Measurements from ENCODE around the gene ACAP2.
"Not testable (repeated sequence)": the region's sequence is repeated elsewhere in the genome, so short reads cannot be mapped to it uniquely, and the experiment has no call there.

The ACAP2 gene
- 86.3 to 186 reads per million in 2 experiments for total RNA-seq

GRCh38 chr3:195442573-195443390, at the start of gene ACAP2:
Gene ACAP2, minus strand, starts transcription at chr3:195443020. Its CDS starts 173 bp downstream, at chr3:195442847.
- DNase-seq (ENCODE audit: low read depth): peak; percentile 97

GRCh38 chr3:195475614-195476013, 32.8 kb upstream of the ACAP2 start:
- no peak for DNase-seq (ENCODE audit: low read depth)

GRCh38 chr3:195475116-195475515, 32.3 kb upstream of the ACAP2 start:
- not testable (repeated sequence) for DNase-seq (ENCODE audit: low read depth)

DNA sequence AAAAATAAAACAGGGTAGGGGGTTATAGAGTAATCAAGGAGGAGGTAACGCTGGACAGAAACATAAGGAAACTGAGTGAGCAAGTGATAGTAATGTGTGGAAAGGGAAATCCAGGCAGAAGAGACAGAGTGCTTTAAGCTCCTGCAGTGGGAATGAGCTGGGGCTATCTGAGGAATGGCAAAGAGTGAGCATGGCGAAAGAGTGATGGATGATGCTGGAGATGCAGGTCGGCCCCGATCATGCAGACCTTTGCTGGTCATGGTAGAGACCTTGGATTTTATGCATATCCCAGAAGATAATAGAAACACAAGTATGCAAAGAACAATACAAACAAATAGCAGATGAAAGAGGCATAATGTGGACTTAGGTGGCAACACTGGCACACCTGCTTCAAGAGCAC, 26.0 kb upstream of the ACAP2 start:
- no peak for DNase-seq (ENCODE audit: low read depth)

DNA sequence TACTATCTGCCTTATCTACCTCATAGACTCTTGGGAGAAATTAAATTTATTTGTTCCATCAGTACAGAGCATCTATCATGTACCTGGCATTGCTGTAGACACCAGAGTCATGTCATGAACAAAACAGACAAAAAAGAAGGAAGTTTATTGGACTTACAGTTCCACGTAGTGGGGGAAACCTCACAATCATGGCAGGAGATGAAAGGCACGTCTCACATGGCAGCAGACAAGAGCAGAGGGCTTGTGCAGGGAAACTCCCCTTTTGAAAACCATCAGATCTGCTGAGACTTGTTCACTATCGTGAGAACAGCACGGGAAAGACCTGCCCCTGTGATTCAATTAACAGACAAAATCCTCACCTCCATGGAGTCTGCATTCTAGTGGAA, 25.6 kb upstream of the ACAP2 start:
- DNase-seq (ENCODE audit: low read depth): no peak

GRCh38 chr3:195467641-195468390, 25.0 kb upstream of the ACAP2 start:
- no peak for DNase-seq (ENCODE audit: low read depth)

DNA sequence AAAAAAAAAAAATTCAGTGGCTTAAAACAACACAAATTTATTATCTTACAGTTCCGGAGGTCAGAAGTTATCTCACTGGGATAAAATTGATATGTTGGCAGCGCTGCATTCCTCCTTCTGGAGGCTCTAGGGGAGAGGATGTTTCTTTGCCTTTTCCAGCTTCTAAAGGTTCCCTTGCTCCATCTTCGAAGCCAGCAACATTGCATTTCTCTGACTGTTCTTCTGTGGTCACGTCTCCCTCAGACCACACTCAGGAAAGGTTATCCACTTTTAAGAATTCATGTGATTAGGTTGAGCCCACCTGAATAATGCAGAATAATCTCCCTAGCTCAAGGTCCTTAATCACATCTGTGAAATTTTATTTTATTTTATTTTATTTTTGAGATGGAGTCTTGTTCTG, 23.4 kb upstream of the ACAP2 start:
- no peak for DNase-seq (ENCODE audit: low read depth)

- not testable (repeated sequence) for DNase-seq (ENCODE audit: low read depth)
Measured at GRCh38 chr3:195462922-195463321, 20.1 kb upstream of the ACAP2 start.

- DNase-seq (ENCODE audit: low read depth): no peak
Measured at GRCh38 chr3:195462308-195462610, 19.4 kb upstream of the ACAP2 start.

GRCh38 chr3:195461594-195462307, 18.9 kb upstream of the ACAP2 start:
- DNase-seq (ENCODE audit: low read depth): no peak

DNA sequence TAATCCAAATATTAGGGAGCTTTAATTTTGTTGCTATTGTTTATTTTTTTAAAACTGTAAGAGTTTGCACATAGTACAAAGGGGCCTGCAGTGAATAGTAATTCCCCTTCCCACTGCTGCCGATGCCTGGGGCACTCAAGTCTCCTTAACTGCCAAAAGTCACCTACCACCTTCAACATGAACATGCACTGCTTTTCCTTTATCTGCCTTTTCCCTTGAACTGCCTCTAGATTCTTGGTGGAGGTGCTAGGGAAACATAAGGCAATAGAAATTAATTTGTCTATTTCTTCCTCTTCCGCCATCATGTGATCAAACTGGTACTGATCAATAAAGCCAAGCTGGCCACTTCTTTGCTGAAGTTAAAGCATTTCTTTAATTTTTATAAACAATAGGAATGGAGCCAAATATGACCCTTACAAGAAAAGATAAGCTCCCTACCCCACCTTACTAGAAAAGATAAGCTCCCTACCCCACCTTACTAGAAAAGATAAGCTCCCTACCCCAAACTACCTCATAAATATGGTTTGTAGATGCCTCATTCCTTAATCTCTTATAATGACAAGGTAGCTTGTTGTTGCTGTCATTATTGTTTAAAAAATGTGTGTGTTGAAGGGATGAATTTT, 17.4 kb upstream of the ACAP2 start:
- DNase-seq (ENCODE audit: low read depth): no peak

- DNase-seq (ENCODE audit: low read depth): no peak
Measured at GRCh38 chr3:195458316-195458717, 15.5 kb upstream of the ACAP2 start.

DNA sequence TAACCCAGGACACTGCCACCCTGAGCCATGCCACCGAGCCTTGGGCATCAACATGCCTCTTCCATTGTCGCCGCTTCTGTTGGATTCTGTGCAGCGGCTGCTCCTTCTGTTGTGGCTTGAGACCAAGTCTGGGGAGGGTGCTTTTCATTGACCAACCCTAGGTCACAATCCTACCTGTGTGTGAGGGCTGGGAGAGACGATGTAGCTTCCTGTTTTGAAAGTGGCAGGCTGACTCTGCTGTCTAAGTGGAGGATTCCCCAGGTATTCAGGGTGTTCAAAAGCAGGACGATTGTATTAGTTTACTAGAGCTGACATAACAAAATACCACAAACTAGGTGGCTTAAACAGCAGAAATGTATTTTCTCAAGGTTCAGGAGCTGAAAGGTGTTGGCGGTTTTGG, 13.0 kb upstream of the ACAP2 start:
- no peak for DNase-seq (ENCODE audit: low read depth)

DNA sequence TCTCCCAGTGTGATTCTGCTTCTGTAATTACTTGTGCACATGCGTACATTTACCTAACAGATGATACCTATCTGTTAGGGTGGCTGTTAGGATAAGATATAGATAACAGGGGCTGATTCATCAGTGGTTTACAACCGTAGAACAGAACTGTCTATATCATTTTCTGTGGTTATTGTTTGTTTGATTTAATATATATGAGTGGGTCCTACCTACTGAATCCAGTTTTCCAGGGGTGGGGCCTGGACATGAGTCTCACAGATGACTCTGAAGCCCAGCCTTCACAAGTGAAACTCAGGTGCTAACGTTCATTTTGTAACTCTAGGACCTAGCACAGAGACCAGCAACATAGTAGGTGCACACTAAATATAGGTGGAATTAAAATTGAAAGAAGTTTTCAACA, 10.4 kb upstream of the ACAP2 start:
- DNase-seq (ENCODE audit: low read depth): no peak

GRCh38 chr3:195451373-195452015, 8.7 kb upstream of the ACAP2 start:
- no peak for DNase-seq (ENCODE audit: low read depth)

- no peak for DNase-seq (ENCODE audit: low read depth)
Measured at GRCh38 chr3:195450731-195451229, 8.0 kb upstream of the ACAP2 start.

- DNase-seq (ENCODE audit: low read depth): no peak
Measured at GRCh38 chr3:195448205-195448875, 5.5 kb upstream of the ACAP2 start.

DNA sequence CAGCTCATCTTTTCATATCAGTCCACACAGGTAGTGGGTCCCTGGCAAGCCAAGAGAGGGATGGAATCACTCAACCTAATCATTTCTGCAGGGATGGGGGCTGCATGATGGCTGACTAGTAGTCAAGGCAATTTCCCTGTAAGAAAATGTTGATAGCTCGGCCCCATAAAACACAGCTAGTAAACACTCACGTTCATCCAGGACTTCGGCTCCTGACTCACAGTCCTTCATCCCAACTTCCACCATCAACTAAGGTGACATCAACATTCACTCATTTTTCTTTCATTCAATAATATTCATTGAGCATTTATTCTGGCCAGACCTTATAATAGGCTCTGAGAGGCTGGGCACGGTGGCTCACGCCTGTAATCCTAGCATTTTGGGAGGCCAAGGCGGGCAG, 4.4 kb upstream of the ACAP2 start:
- DNase-seq (ENCODE audit: low read depth): no peak

DNA sequence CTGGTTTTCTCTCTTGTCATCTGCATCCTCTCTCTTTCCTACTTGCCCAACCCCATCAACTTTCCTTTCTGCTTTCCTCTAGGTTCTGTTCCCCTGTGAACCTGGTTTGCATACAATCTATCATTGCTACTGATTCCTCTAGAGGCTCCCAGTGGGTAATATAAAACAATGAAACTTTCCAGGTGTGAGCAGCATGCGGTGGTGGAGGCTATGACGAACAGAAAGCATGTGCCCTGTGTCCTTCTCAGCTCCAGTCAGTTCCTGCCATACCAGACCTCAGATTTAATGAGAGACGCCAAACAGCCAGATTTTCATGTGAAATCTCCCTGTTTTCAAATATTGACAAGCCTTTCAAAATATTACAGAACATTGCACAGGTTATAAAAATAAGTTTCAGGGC, 3.5 kb upstream of the ACAP2 start:
- DNase-seq (ENCODE audit: low read depth): no peak

GRCh38 chr3:195445885-195446284, 3.1 kb upstream of the ACAP2 start:
- no peak for DNase-seq (ENCODE audit: low read depth)

DNA sequence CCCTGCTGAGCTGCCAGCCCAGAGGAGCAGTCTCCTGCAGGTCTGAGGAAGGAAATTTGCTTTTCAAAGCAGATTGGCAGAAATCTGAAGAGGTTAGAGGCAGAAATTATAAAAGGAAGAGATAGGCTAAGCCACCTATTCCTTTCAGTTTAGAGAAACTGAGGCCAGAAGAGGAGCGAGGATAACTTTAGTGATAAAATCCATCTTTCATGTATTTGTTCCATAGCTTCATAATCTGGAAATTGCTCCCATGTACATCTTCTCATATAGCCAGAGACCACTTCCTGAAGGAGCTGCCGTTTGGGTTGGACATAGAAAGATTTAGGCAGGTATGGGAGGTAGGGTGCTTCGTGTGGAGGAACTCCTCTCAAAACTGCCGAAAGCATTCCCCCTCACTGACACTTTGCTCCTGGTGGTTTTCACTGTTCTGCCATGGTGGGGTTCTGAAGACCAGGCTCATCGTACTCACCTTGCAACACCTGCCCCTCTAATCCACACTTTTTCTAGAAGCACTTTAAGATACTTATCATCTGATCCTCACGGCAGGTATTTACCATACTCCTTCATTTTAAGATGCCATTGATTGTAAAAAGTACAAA, 670 bp upstream of the ACAP2 start:
- DNase-seq (ENCODE audit: low read depth): no peak
